Measurements from ENCODE around the gene GATA3.

The GATA3 gene

GRCh38 chr10:8102708-8103401 lies 48.4 kb downstream of the GATA3 start:
- no peak for DNase-seq

DNA sequence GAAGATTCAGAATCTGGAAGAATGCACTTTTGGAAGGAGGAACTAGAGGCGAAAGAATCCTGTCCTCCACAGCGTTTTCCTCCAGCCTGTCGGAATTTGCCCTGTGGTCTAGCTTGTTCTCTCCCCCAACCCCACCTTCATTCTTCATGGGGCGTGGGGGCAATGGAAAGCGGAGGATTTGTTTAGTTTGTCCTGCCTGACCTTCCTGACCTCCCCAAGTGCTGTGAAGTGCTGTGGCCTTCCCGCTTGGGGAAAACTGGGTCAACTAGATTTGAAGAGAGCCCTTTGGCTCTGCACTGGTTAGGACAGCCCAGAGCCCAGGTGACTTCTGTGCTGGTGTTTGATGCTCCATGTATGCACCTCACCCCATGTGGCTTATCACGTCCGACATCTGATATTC lies 49.1 kb downstream of the GATA3 start:
- DNase-seq = no peak

DNA sequence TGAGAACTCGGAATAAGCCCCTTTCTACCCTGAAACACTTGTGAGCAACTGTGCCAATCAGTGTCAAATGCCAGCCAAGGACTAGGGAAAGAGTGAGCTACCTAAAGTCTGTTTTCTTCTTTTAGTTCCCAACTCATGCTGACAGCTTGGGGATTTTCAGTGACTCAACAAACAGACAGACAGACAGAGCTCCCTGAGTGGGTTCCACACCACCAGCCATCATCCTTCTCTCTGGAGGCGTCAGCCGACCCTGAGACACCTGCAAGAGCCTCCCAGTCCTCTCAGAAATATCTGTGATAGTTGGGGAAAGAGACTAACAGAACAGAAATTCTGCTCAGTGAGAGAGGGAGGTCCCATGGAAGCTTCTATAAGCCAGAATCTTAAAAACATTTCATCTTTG lies 49.5 kb downstream of the GATA3 start:
- no peak for DNase-seq

GRCh38 chr10:8104721-8105120 lies 50.2 kb downstream of the GATA3 start:
- DNase-seq = no peak

GRCh38 chr10:8105932-8106331 lies 51.4 kb downstream of the GATA3 start:
- DNase-seq = no peak

GRCh38 chr10:8112230-8112905 lies 57.9 kb downstream of the GATA3 start:
- no peak for DNase-seq

- DNase-seq = no peak
Observed at GRCh38 chr10:8112942-8113442, 58.5 kb downstream of the GATA3 start.

DNA sequence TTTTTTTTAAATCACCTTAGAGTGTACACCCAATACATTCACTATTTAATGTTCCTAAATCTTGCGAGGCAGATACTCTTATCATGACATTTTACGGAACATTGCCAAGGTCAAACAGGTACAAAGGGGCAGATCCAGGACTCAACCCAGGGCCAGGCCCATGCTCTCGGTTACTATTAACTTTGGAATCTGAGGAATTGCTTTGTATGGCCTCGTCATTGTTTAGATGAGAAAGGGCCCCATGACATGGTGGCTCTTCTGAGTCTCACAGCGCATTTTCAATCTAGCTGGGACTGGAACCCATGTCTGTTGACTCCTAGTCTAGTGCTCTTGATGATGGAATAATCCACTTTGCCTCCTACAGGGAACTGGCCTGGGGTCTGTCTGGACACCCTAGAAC lies 59.1 kb downstream of the GATA3 start:
- DNase-seq = no peak

DNA sequence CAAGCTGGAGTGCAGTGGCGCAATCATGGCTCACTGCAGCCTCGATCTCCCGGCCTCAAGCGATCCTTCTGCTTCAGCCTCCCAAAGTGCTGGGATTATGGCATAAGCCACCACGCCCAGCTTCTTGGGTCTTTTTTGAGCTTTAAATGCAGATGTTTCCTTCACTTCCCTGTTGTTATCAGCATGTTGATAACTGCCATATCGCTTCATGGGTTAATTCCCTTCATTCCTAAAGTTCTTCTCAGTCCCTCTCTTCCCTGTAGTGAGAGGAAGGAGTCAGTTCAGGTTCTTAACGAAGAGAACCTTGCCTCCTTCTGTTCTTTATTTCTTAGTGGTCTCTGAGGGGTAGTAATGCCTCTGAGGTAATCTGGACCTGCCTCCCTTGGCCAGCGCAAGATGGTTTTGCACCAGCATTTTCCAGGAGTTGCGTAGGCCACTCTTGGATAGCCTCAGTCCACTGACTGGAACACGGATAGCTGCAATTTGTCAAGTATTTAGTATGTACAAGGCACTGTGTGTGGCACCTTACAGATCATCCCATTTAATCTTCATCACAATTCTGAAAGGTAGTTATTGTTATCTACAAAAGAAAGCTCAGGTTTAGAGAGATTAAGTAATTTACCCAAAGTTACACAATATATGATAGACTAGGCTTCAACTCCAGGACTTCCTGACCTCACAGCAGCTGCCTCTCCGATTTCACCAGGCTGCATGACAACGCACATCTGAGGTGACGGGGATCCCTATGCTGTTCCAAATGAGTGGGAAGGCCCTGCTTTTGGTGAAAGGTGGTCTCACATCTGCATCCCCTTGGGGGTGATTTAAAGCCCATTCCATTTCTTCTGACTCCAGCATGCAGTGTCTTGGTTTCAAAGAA lies 60.5 kb downstream of the GATA3 start:
- no peak for DNase-seq

DNA sequence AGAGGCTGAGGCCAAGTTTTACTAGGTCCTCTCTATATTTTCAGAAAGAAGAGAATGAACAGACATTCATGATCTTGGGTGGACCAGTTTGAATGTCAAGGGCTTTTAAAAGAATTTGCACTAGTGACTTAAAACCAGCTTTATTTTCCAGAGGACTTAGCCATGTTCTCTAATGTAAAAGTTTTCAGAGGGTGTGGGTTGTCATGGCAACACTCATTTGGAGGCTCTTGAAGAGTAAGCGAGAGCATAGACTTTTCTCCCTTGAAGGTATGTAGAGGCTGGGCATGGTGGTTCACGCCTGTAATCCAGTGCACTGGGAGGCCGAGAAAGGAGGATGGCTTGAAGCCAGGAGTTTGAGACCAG lies 61.1 kb downstream of the GATA3 start:
- no peak for DNase-seq

DNA sequence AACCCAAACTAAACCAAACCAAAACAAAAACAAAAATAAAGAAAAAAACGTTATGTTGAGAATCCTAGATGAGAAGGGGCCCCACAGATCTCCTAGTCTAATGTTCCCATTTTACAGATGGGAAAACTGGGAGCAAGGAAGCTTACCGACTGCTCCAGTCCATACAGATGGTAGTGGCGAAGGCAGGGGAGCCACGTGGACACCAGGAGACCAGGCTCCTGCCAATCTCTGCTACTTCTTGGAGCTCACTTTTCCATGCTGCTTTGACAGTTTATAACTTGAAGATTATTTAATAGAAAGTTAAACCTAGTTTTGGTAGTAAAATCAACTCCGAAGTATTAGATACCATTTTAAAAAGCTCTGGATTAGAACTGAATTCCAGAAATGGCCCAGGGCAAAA lies 62.0 kb downstream of the GATA3 start:
- DNase-seq = no peak

DNA sequence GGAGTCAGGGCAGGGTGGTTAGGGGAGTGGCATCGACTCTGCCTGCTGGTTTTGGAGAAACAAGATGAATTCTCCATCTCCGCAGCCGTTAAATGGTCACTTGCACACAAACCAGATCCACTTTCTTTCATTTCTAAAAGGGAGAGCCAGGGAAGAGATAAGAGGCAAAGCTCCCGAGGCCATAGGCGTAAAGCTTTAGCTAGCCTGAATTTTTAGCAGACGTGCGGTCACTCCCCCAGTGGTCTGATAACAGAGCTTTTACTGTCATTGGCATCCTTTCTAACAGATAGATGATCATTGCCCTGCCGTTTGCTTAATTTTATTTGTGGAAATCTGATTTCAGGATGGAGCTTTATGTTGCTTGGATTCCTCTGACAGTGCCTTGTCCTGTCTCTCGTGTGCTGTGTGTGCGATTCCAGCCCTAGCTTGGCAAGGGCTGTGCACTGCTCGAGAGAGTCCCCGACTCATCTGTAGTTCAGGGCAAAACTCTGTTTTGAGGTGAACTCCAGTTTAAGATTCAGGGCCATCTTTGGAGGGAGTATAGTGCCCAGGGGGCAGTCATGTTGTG lies 62.5 kb downstream of the GATA3 start:
- DNase-seq = no peak

GRCh38 chr10:8121201-8121890 lies 66.9 kb downstream of the GATA3 start:
- no peak for DNase-seq

DNA sequence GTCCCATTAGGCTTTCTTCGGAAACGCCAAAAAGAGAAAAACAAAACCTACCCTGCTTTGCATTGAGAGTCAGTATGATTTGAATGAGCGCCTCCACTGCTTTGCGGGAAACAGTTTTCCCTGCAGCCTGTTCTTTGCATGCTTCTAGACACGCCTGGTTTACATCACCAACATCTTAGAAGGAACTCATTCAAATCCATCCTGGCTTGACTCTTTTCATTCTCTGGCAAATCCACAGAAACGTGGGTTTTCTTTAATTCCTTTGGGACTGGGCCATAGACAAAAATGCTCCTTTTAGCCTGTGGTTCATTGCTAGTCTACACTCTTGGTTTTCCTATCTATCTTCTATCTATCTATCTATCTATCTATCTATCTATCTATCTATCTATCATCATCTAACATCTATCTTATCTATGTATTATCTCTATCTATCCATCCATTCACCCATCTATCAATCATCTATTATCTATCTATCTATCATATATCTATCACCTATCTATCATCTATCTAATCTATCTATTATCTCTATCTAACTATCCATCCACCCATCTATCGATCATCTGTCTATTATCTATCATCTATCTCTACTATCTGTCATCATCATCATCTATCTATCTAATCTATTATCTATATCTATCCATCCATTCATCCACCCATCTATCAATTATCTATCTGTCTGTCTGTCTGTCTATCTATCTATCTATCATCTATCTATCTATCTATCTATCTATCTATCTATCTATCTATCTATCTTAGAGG lies 68.3 kb downstream of the GATA3 start:
- no peak for DNase-seq

GRCh38 chr10:8124436-8124835 lies 69.9 kb downstream of the GATA3 start:
- no peak for DNase-seq

Measured in MV-4-11 (cell line).